Tibial nerve (tissue), 3 donors: Measurements from ENCODE around the gene HECW1.

Source experiments
- POLR2A ChIP-seq, 2 donors: fragments of 450-650 bp; IDR thresholded peaks; one replicate each; pipeline ENCODE4 v1.6.1; 2017; ENCODE audit warnings: antibody characterized with exemption in 2 of 2, mild to moderate bottlenecking in 2 of 2, moderate library complexity in 2 of 2
- TF ChIP-seq, protein P1 (sequence below), 5 experiments: fragments of 200-600 bp in 3 of 5; fragments of 450-650 bp in 2 of 5; sonication (generic) in 3 of 5; IDR thresholded peaks; one replicate each; pipeline ENCODE4 v1.5.1; 2016 to 2019; ENCODE audit warnings: antibody characterized with exemption in 5 of 5, mild to moderate bottlenecking in 3 of 5, moderate library complexity in 2 of 5

DNA sequence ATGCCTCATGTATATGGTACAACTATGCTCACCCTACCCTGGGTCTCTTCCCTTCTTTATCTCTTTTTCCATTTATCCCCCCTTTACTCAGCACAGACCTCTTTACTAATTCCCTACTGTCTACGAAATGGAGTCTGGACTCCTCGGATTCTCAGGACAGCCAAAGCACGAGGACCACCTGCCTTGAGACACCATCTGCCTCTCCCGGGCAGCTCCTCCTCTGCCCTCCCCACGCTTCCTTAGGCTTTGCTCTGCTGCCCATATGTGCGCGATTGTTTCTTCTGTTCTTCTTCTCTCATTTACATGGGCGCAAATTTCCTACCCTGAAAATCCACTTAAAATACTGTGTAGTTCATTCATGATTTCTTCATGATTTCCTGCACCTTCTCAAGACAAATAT, 407.8 kb downstream of the HECW1 start:
- TF ChIP-seq, protein P1, sequence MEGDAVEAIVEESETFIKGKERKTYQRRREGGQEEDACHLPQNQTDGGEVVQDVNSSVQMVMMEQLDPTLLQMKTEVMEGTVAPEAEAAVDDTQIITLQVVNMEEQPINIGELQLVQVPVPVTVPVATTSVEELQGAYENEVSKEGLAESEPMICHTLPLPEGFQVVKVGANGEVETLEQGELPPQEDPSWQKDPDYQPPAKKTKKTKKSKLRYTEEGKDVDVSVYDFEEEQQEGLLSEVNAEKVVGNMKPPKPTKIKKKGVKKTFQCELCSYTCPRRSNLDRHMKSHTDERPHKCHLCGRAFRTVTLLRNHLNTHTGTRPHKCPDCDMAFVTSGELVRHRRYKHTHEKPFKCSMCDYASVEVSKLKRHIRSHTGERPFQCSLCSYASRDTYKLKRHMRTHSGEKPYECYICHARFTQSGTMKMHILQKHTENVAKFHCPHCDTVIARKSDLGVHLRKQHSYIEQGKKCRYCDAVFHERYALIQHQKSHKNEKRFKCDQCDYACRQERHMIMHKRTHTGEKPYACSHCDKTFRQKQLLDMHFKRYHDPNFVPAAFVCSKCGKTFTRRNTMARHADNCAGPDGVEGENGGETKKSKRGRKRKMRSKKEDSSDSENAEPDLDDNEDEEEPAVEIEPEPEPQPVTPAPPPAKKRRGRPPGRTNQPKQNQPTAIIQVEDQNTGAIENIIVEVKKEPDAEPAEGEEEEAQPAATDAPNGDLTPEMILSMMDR (IDR thresholded peaks at IDR 0.05) = no peak
- no peak for TF ChIP-seq POLR2A (IDR thresholded peaks at IDR 0.05)
